Measurements from ENCODE around the gene TMEM150B.
A peak's percentile ranks its signal among the peaks of the same experiment; 100 is the strongest.

Gene TMEM150B, protein sequence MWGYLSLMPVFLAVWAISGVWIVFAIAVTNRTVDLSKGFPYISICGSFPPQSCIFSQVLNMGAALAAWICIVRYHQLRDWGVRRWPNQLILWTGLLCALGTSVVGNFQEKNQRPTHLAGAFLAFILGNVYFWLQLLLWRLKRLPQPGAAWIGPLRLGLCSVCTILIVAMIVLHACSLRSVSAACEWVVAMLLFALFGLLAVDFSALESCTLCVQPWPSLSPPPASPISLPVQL

GRCh38 chr19:55325172-55325571, at the start of gene TMEM150B:
TSS of gene TMEM150B (minus strand) at chr19:55325341. CDS start at chr19:55321036, 4,305 bp downstream.
- DNase-seq, result no peak

GRCh38 chr19:55373993-55374757, 49.0 kb upstream of the TMEM150B start:
- DNase-seq, result no peak

DNA sequence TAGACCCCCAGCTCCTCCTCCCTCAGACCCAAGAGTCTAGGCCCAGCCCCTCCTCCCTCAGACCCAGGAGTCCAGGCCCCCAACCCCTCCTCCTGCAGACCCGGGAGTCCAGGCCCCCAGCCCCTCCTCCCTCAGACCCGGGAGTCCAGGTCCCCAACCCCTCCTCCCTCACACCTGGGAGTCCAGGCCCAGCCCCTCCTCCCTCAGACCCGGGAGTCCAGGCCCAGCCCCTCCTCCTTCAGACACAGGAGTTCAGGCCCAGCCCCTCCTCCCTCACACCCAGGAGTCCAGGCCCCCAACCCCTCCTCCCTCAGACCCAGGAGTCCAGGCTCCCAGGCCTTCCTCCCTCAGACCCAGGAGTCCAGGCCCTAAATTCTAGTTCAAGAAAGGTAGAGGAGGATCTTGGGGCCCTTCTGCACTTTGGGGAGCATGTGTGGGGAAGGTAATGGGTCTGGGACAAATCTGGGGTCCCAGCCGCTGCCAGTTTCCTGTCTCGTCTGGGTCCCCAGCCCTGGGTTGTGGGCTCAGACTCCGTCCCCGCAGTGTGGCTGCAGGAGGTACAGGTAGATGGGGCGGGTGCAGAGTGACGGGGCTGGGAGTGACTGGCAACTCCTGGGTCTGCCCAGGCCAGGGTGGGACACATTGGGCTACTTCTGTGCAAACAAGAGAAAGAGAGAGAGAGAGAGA, 48.3 kb upstream of the TMEM150B start:
- DNase-seq, result no peak

GRCh38 chr19:55372316-55373081, 47.4 kb upstream of the TMEM150B start:
- peak in 1 of 2 experiments; percentile 54 for DNase-seq

- no peak for DNase-seq
Measured at GRCh38 chr19:55370305-55370988, 45.3 kb upstream of the TMEM150B start, which contains the start of gene IL11. TSS of gene IL11 (minus strand) at chr19:55370463. CDS start at chr19:55370310, 153 bp downstream.

GRCh38 chr19:55369653-55370304, 44.6 kb upstream of the TMEM150B start:
- peak; percentile 54 to 64 for DNase-seq

GRCh38 chr19:55368701-55369563, 43.8 kb upstream of the TMEM150B start:
- peak in 1 of 2 experiments; percentile 55 for DNase-seq

DNA sequence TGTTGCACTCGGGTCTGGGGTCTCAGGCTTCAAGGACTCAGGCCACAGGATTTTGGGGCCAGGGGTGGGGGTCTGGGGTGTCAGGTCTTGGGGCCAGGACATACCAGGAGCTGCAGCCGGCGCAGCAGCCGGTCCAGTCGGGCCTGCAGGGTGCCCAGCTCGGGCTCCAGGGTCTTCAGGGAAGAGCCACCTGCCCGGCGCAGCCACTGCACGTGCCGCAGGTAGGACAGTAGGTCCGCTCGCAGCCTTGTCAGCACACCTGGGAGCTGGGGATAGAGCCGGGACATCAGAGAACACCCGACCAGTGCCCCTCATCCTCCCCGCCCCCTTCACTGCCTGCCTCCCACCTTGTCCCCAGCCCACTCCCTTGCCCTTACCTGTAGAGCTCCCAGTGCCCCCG, 43.0 kb upstream of the TMEM150B start:
- no peak for DNase-seq

GRCh38 chr19:55366790-55367189, 41.6 kb upstream of the TMEM150B start:
- DNase-seq, result no peak

DNA sequence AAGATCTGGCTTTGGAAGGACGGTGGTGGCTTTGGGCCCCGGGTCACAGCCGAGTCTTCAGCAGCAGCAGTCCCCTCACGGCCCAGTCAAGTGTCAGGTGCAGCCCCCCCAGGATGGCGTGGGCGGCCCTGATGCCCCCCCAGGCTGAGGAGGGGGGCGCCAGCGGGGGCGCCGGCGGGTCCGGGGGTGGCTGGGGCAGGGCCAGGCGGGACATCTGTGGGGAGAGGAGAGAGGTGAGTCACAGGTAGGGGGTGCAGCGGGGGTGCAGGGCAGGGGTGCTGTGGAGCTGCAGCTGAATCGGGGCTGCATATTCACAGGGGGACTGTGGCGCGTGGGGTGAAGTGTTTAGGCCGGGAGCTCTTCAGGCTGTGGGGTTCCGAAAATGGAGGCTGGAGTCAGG, 40.8 kb upstream of the TMEM150B start:
- no peak for DNase-seq

GRCh38 chr19:55365245-55365644, 40.1 kb upstream of the TMEM150B start:
- no peak for DNase-seq

DNA sequence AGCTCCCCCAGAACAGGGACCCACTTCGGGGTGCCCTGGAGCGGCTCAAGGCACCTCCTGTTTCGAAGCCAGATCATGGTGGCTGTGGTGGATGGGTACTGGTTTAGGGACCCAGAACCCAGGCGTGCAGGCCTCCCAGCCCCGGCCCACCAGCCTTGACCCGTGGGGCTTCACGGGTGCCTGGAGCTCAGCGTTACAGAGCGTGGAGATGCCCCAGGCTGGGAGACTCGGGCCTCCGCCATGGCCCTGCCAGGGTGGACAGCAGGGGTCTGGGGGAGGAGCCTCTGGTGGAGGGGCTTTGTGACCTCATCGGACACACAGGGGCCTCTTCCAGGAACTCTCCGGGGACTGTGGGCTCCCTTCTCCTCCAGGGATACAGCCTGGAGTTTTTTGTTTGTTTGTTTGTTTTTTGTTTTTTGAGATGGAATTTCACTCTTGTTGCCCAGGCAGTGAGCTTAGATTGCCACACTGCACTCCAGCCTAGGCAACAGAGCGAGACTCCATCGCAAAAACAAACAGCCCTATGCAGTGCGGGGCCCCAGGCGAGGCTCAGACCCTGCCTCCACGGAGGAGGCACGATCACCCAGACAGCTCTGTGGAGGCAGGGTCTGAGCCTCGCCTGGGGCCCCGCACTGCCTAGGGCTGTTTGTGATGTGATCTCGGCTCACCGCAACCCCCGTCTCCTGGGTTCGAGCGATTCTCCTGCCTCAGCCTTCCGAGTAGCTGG, 38.0 kb upstream of the TMEM150B start, which contains the start of gene GARIN5B:
Gene GARIN5B, minus strand, starts transcription at position 271 of the 727 bp plus-strand sequence. Its CDS starts 194 bp downstream, at position 77.
- DNase-seq, result no peak

DNA sequence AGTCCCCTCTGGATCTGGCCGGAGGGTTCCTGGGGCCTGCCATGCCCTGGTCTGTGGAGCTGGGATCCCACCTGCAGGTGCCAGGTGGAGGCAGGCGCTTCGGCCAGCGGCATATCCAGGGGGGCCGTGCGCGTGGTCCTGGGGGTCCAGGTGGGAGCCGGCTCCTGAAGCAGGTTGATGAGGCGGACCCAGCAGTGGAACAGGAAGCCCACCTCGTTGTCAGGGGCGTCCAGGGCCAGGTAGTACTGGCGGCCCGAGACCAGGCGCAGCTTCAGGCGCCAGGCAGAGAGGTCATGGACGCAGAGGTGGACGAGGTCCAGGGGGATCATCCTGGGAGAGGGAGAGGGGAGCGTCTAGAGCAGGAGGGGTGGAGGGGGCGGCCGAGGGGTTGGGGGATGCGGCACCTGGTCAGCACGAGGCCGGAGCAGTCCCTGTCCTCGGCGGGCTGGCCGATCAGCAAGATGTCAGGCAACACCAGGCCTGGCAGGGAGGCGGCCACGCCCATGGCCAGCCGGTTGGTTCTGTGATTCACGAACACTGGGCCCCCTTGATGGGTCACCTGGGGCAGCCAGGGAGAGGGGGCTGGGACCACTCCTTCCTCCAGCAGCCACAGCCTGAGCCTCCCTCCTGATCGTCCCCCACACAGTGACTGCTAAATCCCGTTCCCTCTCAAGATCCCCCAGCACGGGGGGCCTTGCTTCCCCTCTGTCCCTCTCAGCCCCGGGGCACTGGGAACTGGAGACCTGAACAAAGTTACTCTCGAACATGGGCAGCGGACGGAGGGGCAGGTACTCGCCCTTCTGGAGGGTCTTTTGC, 37.2 kb upstream of the TMEM150B start:
- DNase-seq, result no peak

GRCh38 chr19:55360902-55361301, 35.8 kb upstream of the TMEM150B start:
- no peak for DNase-seq

DNA sequence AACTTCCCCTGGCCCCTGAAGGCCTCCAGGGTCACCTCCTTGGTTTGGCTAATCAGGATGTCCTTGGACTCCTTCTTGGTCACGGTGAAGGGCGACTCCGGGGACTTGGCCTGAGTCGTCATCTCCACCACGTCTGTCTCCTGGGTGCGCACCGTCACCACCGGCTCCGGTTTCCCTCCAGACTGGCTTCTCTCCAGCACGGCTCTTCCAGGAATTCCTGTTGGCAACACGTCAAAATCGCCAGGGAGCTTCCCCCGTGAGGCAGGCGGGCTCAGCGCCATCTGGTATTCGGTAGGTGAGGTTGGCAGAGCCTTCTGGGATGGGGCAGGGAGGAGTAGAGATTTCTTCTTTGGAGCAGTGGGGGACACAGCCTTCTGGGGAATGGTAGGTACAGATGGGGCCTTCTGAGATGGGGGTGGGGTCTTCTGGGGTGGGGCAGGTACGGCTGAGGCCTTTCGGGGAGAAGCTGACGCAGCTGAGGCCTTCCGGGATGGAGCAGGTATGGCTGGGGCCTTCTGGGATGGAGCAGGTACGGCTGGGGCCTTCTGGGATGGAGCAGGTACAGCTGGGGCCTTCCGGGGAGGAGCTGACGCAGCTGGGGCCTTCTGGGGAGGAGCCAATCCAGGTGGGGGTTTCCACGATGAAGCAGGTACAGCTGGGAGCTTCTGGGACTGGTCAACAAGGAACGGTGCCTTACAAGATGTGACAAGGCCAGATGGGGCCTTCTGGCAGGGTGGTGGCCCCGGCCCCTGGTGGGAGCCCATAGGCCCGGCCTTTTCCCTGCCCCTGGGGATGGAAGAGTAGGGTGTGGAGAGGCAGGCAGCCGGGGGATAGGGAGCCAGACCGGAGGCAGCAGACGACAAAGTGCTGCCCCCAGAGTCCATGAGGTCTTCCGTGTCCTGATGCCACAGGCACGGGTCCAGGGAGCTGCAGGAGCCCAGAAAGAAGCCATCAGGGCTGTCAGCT, 34.1 kb upstream of the TMEM150B start:
- no peak for DNase-seq

- no peak for DNase-seq
Measured at GRCh38 chr19:55358493-55358892, 33.4 kb upstream of the TMEM150B start.

DNA sequence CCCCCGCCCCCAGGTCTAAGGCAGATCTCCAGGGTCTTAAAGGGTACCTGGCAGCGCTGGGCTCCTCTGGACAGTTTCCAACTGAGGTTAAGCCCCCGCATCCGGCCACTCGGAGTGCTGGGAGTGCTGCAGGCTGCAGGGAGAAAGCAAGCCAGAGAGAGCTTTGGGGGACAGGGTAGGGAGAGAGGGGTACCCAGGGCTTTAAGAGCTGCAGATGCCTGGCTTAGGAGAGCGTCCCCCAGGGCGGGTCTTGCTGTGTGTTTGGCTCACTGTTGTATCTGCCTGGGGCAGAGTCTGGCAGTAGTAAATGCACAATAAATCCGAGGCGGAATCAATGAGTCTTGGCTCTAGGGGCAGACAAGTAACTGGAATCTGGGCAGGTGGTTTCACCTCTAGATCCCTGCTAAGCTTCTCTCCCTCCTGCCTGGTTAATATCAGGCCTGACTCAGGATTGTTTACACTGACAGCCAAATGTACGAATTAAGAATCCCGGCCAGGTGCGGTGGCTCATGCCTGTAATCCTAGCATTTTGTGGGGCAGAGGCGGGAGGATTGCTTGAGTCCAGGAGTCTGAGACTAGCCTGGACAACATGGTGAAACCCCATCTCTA, 30.2 kb upstream of the TMEM150B start:
- no peak for DNase-seq
